ENCODE measurements around the gene CIRBP. TPM values are rescaled to one million over a fixed set of nuclear protein-coding genes. Genes with fewer than 3 reads are reported as not detected.
A peak's percentile ranks its signal among the peaks of the same experiment; 100 is the strongest.

CIRBP gene
- total and polyA plus RNA-seq, 3 donors from 2014 or later = 483 to 661 (median 621) TPM

- no peaks in the 10 kb centered on the region for H3K27me3 ChIP-seq
- no peak for DNase-seq
- H3K9me3 ChIP-seq = no peaks in the 10 kb centered on the region
- peak overlapping the region; percentile 73 to 99 for H3K4me3 ChIP-seq
- WGBS, 2 donors = 40 to 47% methylated on average over 36 to 40 of the region's 40 CpGs
- H3K36me3 ChIP-seq (ENCODE audit: low read depth, missing control alignments) = no peaks in the 10 kb centered on the region
- TF ChIP-seq POLR2A (IDR thresholded peaks at IDR 0.05) (no peak), CTCF (IDR thresholded peaks at IDR 0.05) (peak in 1 of 3 experiments; percentile 1)
- peaks cover 72% of the 10 kb centered on the region for H3K4me1 ChIP-seq
- intact Hi-C loops (cut with DNase I; ENCODE audit: low total_unique reads) = no loop called here
- H3K27ac ChIP-seq = peak overlapping the region; percentile 87 to 100
Observed at GRCh38 chr19:1268226-1269064, 687 bp upstream of the CIRBP start.

- TF ChIP-seq POLR2A (IDR thresholded peaks at IDR 0.05) (no peak), CTCF (IDR thresholded peaks at IDR 0.05) (no peak)
- no peaks in the 10 kb centered on the region for H3K27me3 ChIP-seq
- H3K9me3 ChIP-seq = no peaks in the 10 kb centered on the region
- WGBS, 2 donors = 0% methylated on average over 33 of the region's 64 CpGs; no CpG with 5 or more reads in 1 of the 2 donors
- H3K27ac ChIP-seq = peak overlapping the region; percentile 87 to 100
- intact Hi-C loops (cut with DNase I; ENCODE audit: low total_unique reads) = no loop called here
- DNase-seq = peak; percentile 84
- peaks cover 84% of the 10 kb centered on the region for H3K4me1 ChIP-seq
- peak overlapping the region; percentile 73 to 99 for H3K4me3 ChIP-seq
- no peaks in the 10 kb centered on the region for H3K36me3 ChIP-seq (ENCODE audit: low read depth, missing control alignments)
Observed at GRCh38 chr19:1269478-1270212, 513 bp downstream of the CIRBP start.

- no peaks in the 10 kb centered on the region for H3K27me3 ChIP-seq
- peak overlapping the region; percentile 87 to 100 for H3K27ac ChIP-seq
- intact Hi-C loops (cut with DNase I; ENCODE audit: low total_unique reads) = no loop called here
- 19 to 24% methylated on average over 6 to 8 of the region's 8 CpGs for WGBS, 2 donors
- H3K4me3 ChIP-seq = peak overlapping the region; percentile 73 to 99
- TF ChIP-seq CTCF (IDR thresholded peaks at IDR 0.05) = no peak
- no peak for TF ChIP-seq POLR2A (IDR thresholded peaks at IDR 0.05)
- H3K4me1 ChIP-seq = peaks cover 84% of the 10 kb centered on the region
- H3K36me3 ChIP-seq (ENCODE audit: low read depth, missing control alignments) = no peaks in the 10 kb centered on the region
- H3K9me3 ChIP-seq = no peaks in the 10 kb centered on the region
- DNase-seq = no peak
Observed at GRCh38 chr19:1270213-1270853, 1.2 kb downstream of the CIRBP start.

- H3K27ac ChIP-seq = peak overlapping the region in 1 of 2 donors; percentile 100
- peak overlapping the region in 1 of 2 donors; percentile 73 for H3K4me3 ChIP-seq
- H3K9me3 ChIP-seq = no peaks in the 10 kb centered on the region
- no peak for TF ChIP-seq POLR2A (IDR thresholded peaks at IDR 0.05)
- TF ChIP-seq CTCF (IDR thresholded peaks at IDR 0.05) = no peak
- DNase-seq = no peak
- no peaks in the 10 kb centered on the region for H3K36me3 ChIP-seq (ENCODE audit: low read depth, missing control alignments)
- WGBS, 2 donors = 55 to 58% methylated on average over 19 to 26 of the region's 26 CpGs
- no peaks in the 10 kb centered on the region for H3K27me3 ChIP-seq
- H3K4me1 ChIP-seq = peaks cover 77% of the 10 kb centered on the region
- intact Hi-C loops (cut with DNase I; ENCODE audit: low total_unique reads) = no loop called here
Observed at GRCh38 chr19:1270854-1271527, 1.9 kb downstream of the CIRBP start.
